SU-DHL-6 (cell line): ENCODE results near the gene RBP3.

ENCODE experiments used
- H2AFZ ChIP-seq: fragments of 200-600 bp; sonication (generic); 2 replicates; pipeline ENCODE4 v1.6.1; 2014; ENCODE audit warnings: low read depth, mild to moderate bottlenecking, moderate library complexity, mixed read lengths, antibody characterized with exemption, low read length; ENCODE audit not compliant: severe bottlenecking
- H3F3A ChIP-seq: fragments of 200-600 bp; shearing (Covaris generic); 2 replicates; pipeline ENCODE4 v1.6.0; 2016; ENCODE audit warnings: antibody characterized with exemption, mild to moderate bottlenecking; ENCODE audit not compliant: insufficient read depth
- H3K27ac ChIP-seq: fragments of 200-600 bp; sonication (generic); 2 replicates; pipeline ENCODE4 v1.5.1; 2016; ENCODE audit warnings: low read depth, mild to moderate bottlenecking, low read length, moderate library complexity, mixed read lengths
- H3K27me3 ChIP-seq: fragments of 200-600 bp; sonication (generic), shearing (Covaris generic); 2 replicates; pipeline ENCODE4 v1.6.0; 2014; ENCODE audit warnings: mild to moderate bottlenecking, low read length
- H3K36me3 ChIP-seq: fragments of 200-600 bp; sonication (generic); 2 replicates; pipeline ENCODE4 v1.6.1; 2014; ENCODE audit warnings: mild to moderate bottlenecking, low read length, mixed read lengths
- H3K4me2 ChIP-seq: fragments of 300-600, 200-600 bp; shearing (Covaris generic), sonication (generic); 2 replicates; pipeline ENCODE4 v1.6.0; 2014; ENCODE audit warnings: low read length, low read depth, mild to moderate bottlenecking; ENCODE audit not compliant: poor library complexity, severe bottlenecking
- H3K4me3 ChIP-seq: fragments of 200-600 bp; sonication (generic); 2 replicates; pipeline ENCODE4 v1.5.1; 2014; ENCODE audit warnings: antibody characterized with exemption, low read length, mild to moderate bottlenecking, mixed read lengths; ENCODE audit not compliant: insufficient read depth, poor library complexity, severe bottlenecking
- H3K79me2 ChIP-seq: fragments of 200-600 bp; sonication (generic); 2 replicates; pipeline ENCODE4 v1.6.1; 2014; ENCODE audit warnings: mild to moderate bottlenecking, low read length, moderate library complexity; ENCODE audit not compliant: insufficient read depth
- H3K9ac ChIP-seq: fragments of 200-600 bp; sonication (generic); 2 replicates; pipeline ENCODE4 v1.7.0; 2014; ENCODE audit warnings: mild to moderate bottlenecking, low read length
- H3K9me2 ChIP-seq: fragments of 200-600 bp; sonication (generic); replicated peaks from 2 replicates; pipeline ENCODE4 v1.6.1; 2014; ENCODE audit warnings: low read length; ENCODE audit not compliant: insufficient read depth
- H3K9me3 ChIP-seq: fragments of 200-600 bp; sonication (generic); 2 replicates; pipeline ENCODE4 v1.6.1; 2014; ENCODE audit warnings: low read length, mixed read lengths; ENCODE audit not compliant: insufficient read depth
- H4K20me1 ChIP-seq: fragments of 200-600 bp; sonication (generic); 2 replicates; pipeline ENCODE4 v1.6.1; 2014; ENCODE audit warnings: low read depth, mild to moderate bottlenecking, antibody characterized with exemption, low read length, moderate library complexity, mixed read lengths
- CTCF ChIP-seq: fragments of 200-600 bp; sonication (generic); IDR thresholded peaks from one replicate; pipeline ENCODE4 v1.5.1; 2017; ENCODE audit warnings: antibody characterized with exemption, mild to moderate bottlenecking, low read length, moderate library complexity; ENCODE audit not compliant: insufficient read depth, poor library complexity, severe bottlenecking
- EZH2phosphoT487 ChIP-seq: fragments of 200-600 bp; sonication (generic), shearing (Covaris generic); conservative IDR thresholded peaks from 2 replicates; pipeline ENCODE4 v1.6.1; 2018; ENCODE audit warnings: mild to moderate bottlenecking, antibody characterized with exemption, low read length, moderate library complexity, mixed read lengths

The RBP3 gene

GRCh38 chr10:47404937-47405336 lies 56.8 kb downstream of the RBP3 start:
- Histone ChIP-seq H3K4me2 (no peak overlapping the region), H3K9ac (no peak overlapping the region), H3K9me2 (no peaks in the 10 kb centered on the region), H3F3A (no peaks in the 10 kb centered on the region), H3K4me3 (no peak overlapping the region), H4K20me1 (no peaks in the 10 kb centered on the region), H3K36me3 (no peaks in the 10 kb centered on the region), H3K27ac (no peak overlapping the region), H3K27me3 (no peaks in the 10 kb centered on the region), H3K79me2 (no peaks in the 10 kb centered on the region), H3K9me3 (no peaks in the 10 kb centered on the region), H2AFZ (no peak overlapping the region)
- TF ChIP-seq CTCF, result no peak
- TF ChIP-seq EZH2phosphoT487, result no peak

GRCh38 chr10:47405857-47406547 lies 57.8 kb downstream of the RBP3 start:
- Histone ChIP-seq H3K4me3 (no peak overlapping the region), H4K20me1 (no peaks in the 10 kb centered on the region), H3K27me3 (no peaks in the 10 kb centered on the region), H3K79me2 (no peaks in the 10 kb centered on the region), H3K9me3 (no peaks in the 10 kb centered on the region), H3K9me2 (no peaks in the 10 kb centered on the region), H3K4me2 (no peak overlapping the region), H3K27ac (no peak overlapping the region), H3K36me3 (no peaks in the 10 kb centered on the region), H2AFZ (no peak overlapping the region), H3F3A (no peaks in the 10 kb centered on the region), H3K9ac (no peak overlapping the region)
- TF ChIP-seq CTCF (no peak), EZH2phosphoT487 (no peak)

GRCh38 chr10:47406548-47406869 lies 58.3 kb downstream of the RBP3 start:
- no peaks in the 10 kb centered on the region for H3K27me3 ChIP-seq
- no peaks in the 10 kb centered on the region for H3K9me3 ChIP-seq
- no peak overlapping the region for H3K4me3 ChIP-seq
- no peaks in the 10 kb centered on the region for H3F3A ChIP-seq
- no peaks in the 10 kb centered on the region for H3K79me2 ChIP-seq
- H4K20me1 ChIP-seq, result no peaks in the 10 kb centered on the region
- no peak overlapping the region for H2AFZ ChIP-seq
- H3K9ac ChIP-seq, result no peak overlapping the region
- H3K27ac ChIP-seq, result no peak overlapping the region
- no peaks in the 10 kb centered on the region for H3K36me3 ChIP-seq
- H3K9me2 ChIP-seq, result no peaks in the 10 kb centered on the region
- no peak overlapping the region for H3K4me2 ChIP-seq
- TF ChIP-seq EZH2phosphoT487, result no peak
- no peak for TF ChIP-seq CTCF
